Stimulated activated naive CD8-positive, alpha-beta T cell treated with anti-CD3 and anti-CD28 coated beads, Interleukin-15, Interleukin-2, amounts not matched to agents 100 U/mL and 50 U/mL, for 24 hours (primary cell): ENCODE data around the gene IGFBP2.

Experiments used
- ATAC-seq: fragments of 150-1000 bp; cut with Tn5 transposase; one replicate; pipeline ENCODE4 v1.10.0; 2021
- DNase-seq: peaks from one replicate; pipeline ENCODE4 v3.0.0; 2021

IGFBP2 gene

GRCh38 chr2:216663846-216664245 lies 30.6 kb downstream of the IGFBP2 start:
- no peak for ATAC-seq
- no peak for DNase-seq

- peak; percentile 28 for ATAC-seq
These were observed 31.4 kb downstream of the IGFBP2 start for GRCh38 chr2:216664593-216665034.

GRCh38 chr2:216665242-216665641 lies 32.0 kb downstream of the IGFBP2 start:
- DNase-seq, result no peak
- ATAC-seq, result no peak

More at GRCh38 chr2:216664593-216665034, 31.4 kb downstream of the IGFBP2 start:
- DNase-seq, result no peak

GRCh38 chr2:216665717-216666116 lies 32.5 kb downstream of the IGFBP2 start:
- DNase-seq (no peak), ATAC-seq (no peak)

GRCh38 chr2:216666461-216667233 lies 33.4 kb downstream of the IGFBP2 start:
- DNase-seq, result peak; percentile 67
- ATAC-seq, result peak; percentile 78

- no peak for DNase-seq
- ATAC-seq, result no peak
These were observed 37.3 kb downstream of the IGFBP2 start for GRCh38 chr2:216670266-216671080.

GRCh38 chr2:216671081-216671411 lies 37.8 kb downstream of the IGFBP2 start:
- ATAC-seq (no peak), DNase-seq (no peak)

GRCh38 chr2:216671791-216672343 lies 38.6 kb downstream of the IGFBP2 start:
- ATAC-seq, result no peak
- no peak for DNase-seq

GRCh38 chr2:216672466-216672865 lies 39.2 kb downstream of the IGFBP2 start:
- DNase-seq, result no peak
- ATAC-seq, result no peak

GRCh38 chr2:216673021-216673420 lies 39.8 kb downstream of the IGFBP2 start:
- ATAC-seq (no peak), DNase-seq (no peak)

- DNase-seq, result no peak
These were observed 40.4 kb downstream of the IGFBP2 start for GRCh38 chr2:216673609-216674008.

GRCh38 chr2:216674376-216674775 lies 41.2 kb downstream of the IGFBP2 start:
- ATAC-seq, result no peak

More at GRCh38 chr2:216673609-216674008, 40.4 kb downstream of the IGFBP2 start:
- ATAC-seq, result no peak

GRCh38 chr2:216676630-216677029 lies 43.4 kb downstream of the IGFBP2 start:
- no peak for DNase-seq
- no peak for ATAC-seq

More at GRCh38 chr2:216674376-216674775, 41.2 kb downstream of the IGFBP2 start:
- DNase-seq, result no peak

GRCh38 chr2:216677439-216678097 lies 44.3 kb downstream of the IGFBP2 start:
- ATAC-seq, result no peak
- no peak for DNase-seq

GRCh38 chr2:216678098-216678465 lies 44.9 kb downstream of the IGFBP2 start:
- DNase-seq, result no peak
- no peak for ATAC-seq

- DNase-seq (no peak), ATAC-seq (no peak)
These were observed 45.8 kb downstream of the IGFBP2 start for GRCh38 chr2:216678813-216679657.

GRCh38 chr2:216679658-216680024 lies 46.4 kb downstream of the IGFBP2 start:
- DNase-seq (no peak), ATAC-seq (no peak)

- no peak for ATAC-seq
- no peak for DNase-seq
These were observed 47.9 kb downstream of the IGFBP2 start for GRCh38 chr2:216680951-216681629.

GRCh38 chr2:216681683-216682082 lies 48.5 kb downstream of the IGFBP2 start:
- DNase-seq (no peak), ATAC-seq (no peak)

GRCh38 chr2:216683846-216684245 lies 50.6 kb downstream of the IGFBP2 start:
- ATAC-seq (no peak), DNase-seq (no peak)

GRCh38 chr2:216685327-216685875 lies 52.2 kb downstream of the IGFBP2 start:
- ATAC-seq (no peak), DNase-seq (no peak)
